A549 treated with dexamethasone at 1 μM for 4 hours (cell line): ENCODE data around the gene SKIDA1. TPM values are rescaled to one million over a fixed set of nuclear protein-coding genes. Genes with fewer than 3 reads are reported as not detected.

Source experiments
- total RNA-seq: library from RNA; stranded (reverse); fragments of 200-300 nt; extraction: Qiagen RNA extraction; gene quantifications from 5 replicates; pipeline ENCODE4 v1.2.3, GENCODE V29; 2022

SKIDA1 gene
- total RNA-seq: 0.96 to 1.4 TPM (median 1.2 TPM) in 5 replicates

DNA sequence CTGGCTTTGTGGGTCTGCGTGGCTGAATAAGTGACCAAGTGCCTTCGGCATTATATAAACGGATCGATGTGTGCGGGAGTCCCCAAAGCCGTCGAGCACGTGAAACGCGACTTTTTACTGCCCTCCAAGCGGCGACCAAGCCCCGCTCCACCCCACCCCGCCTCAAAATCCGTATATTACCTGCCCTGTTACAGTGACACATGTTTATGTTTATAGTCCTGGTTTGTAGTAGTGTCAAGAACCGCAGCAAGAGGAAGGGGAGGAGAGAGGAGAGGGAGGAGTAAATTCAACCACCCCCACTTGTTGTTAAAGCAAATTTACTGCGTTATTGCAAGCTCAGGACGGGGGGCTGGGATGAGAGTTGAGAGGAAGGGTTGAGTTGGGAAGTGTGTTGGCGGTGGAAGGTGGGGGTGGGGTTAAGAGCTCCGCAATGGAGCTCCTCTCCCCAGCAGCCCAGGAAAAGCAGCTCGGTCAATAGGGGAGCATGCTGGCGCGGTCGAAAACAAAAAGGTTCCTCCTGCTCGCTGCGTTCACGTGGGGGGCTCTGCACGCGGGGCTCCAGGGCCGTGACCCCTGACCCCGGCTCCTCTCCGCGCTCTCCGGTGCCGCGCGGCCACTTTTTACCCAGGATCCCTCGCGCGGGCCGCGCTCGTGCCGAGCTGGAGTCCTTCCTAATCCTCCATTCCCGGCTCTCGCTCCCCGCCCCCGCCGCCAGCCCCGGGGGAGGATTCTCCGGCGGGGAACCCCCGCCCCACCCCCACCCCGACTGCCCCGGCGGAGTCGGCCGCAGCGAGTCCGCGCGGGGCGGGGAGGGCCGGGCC lies at the start of gene SKIDA1:
Gene SKIDA1, minus strand, starts transcription at position 316 of the 821 bp plus-strand sequence. CDS start 7,860 bp downstream, outside the sequence.

DNA sequence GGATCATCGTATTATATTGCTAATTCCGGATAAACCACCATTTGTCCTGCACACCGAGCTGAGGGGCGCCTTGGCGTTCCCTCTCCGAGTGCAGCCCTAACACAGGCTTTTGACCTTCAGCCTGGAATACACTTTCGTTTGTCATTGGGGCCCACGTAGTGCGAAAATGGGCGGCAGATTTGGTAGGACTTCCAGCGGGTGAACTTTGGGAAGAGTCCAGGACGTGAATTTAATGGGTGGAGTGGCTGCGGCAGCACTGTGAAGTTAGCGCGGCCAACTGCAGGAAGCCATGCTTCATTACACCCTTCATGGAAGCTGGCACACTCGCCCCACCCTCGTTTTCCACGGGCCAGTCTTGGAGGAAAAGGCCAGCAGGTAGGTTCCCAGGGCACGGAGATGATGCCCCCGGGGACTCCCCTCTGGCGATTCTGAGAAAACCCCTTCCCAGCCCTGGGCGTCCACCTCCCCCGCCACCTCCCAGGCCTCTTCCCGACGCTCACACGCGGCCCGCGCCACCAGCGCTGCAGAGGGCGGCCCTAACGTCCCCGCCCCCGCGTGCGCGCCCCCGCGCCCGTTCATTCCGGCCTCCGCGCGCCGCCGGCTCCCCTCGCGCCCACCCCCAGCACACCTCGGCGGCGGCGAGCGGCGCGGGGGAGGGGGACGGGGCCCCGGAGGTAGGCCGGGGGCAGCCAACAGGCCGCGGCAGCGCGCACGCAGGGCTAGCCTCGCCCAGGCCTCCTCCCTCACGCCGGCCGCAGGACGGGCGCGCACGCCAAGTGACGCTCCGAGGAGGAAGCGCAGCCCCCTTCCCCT lies 8.2 kb upstream of the SKIDA1 start, which contains the start of gene MLLT10:
Gene MLLT10, plus strand, starts transcription at position 766 of the 813 bp plus-strand sequence. CDS start 413 bp downstream, outside the sequence.

Other genes starting within 250 kb of the SKIDA1 start
- 24.0 to 38.5 TPM (median 33.2 TPM) in 5 replicates for gene MLLT10, start 8.6 kb upstream of the SKIDA1 start, total RNA-seq